Left ventricle myocardium inferior (tissue), 1 donor: Measurements from ENCODE around the gene PFKP. TPM values are rescaled to one million over a fixed set of nuclear protein-coding genes. Genes with fewer than 3 reads are reported as not detected.

ENCODE experiments used
- DNase-seq: peaks from one replicate; pipeline ENCODE4 v3.0.0-alpha.2; 2020
- H3K27ac ChIP-seq: fragments of 200-600 bp; replicated peaks from 2 replicates; pipeline ENCODE4 v1.8.0; 2021
- H3K27me3 ChIP-seq: fragments of 200-600 bp; 2 replicates; pipeline ENCODE4 v1.8.0; 2021; ENCODE audit warnings: low read depth
- H3K36me3 ChIP-seq: fragments of 200-600 bp; 2 replicates; pipeline ENCODE4 v1.8.0; 2021
- H3K4me1 ChIP-seq: fragments of 200-600 bp; 2 replicates; pipeline ENCODE4 v1.8.0; 2021
- H3K4me3 ChIP-seq: fragments of 200-600 bp; 2 replicates; pipeline ENCODE4 v1.8.0; 2021; ENCODE audit warnings: mild to moderate bottlenecking, moderate library complexity
- H3K9me3 ChIP-seq: fragments of 200-600 bp; replicated peaks from 2 replicates; pipeline ENCODE4 v1.8.0; 2021
- CTCF ChIP-seq: fragments of 200-600 bp; IDR thresholded peaks from 2 replicates; pipeline ENCODE4 v1.8.0; 2021; ENCODE audit warnings: antibody characterized with exemption, mild to moderate bottlenecking, borderline replicate concordance
- intact Hi-C: fragments of 100-400 bp; cut with micrococcal nuclease; formaldehyde crosslinking; loops from one replicate; pipeline ENCODE4 v1.11.0; 2022
- total RNA-seq: library from RNA; stranded (reverse); fragmentation: NEBNext Ultra II Directional; extraction: Animal tissue kit (Norgen Biotek cat#: 25700); gene quantifications from one replicate; pipeline ENCODE4 v1.2.1, GENCODE V29; 2021
- donor health status: DM: no; HTN: yes; CAD: no; lungs with severe emphysema.

The PFKP gene
- total RNA-seq, 1 donor from 2014 or later = 206 TPM

GRCh38 chr10:3172446-3173170, 105.3 kb downstream of the PFKP start, which contains the start of gene PITRM1:
TSS of gene PITRM1 (minus strand) at chr10:3172782. CDS start at chr10:3172772, 10 bp downstream.
- Histone ChIP-seq H3K4me1 (peaks cover 23% of the 10 kb centered on the region), H3K27me3 (no peaks in the 10 kb centered on the region), H3K4me3 (peak within 1 kb of the TSS; percentile 82), H3K36me3 (peaks cover 25% of the 10 kb centered on the region), H3K27ac (peak within 1 kb of the TSS; percentile 89), H3K9me3 (no peaks in the 10 kb centered on the region)
- TF ChIP-seq CTCF = no peak
- peak; percentile 99 for DNase-seq
- intact Hi-C loops = no loop called here

- intact Hi-C loops = no loop called here
- H3K4me1 ChIP-seq = peaks cover 23% of the 10 kb centered on the region
- peak overlapping the region; percentile 33 for H3K27ac ChIP-seq
- peak; percentile 70 for DNase-seq
- no peaks in the 10 kb centered on the region for H3K27me3 ChIP-seq
- H3K36me3 ChIP-seq = peaks cover 18% of the 10 kb centered on the region
- peak overlapping the region; percentile 82 for H3K4me3 ChIP-seq
- H3K9me3 ChIP-seq = no peaks in the 10 kb centered on the region
- no peak for TF ChIP-seq CTCF
These were observed 106.0 kb downstream of the PFKP start for GRCh38 chr10:3173171-3173878.

GRCh38 chr10:3178042-3178441, 110.7 kb downstream of the PFKP start:
- Histone ChIP-seq H3K27ac (no peak overlapping the region), H3K36me3 (no peaks in the 10 kb centered on the region), H3K9me3 (no peaks in the 10 kb centered on the region), H3K4me3 (no peak overlapping the region), H3K27me3 (peaks cover 9% of the 10 kb centered on the region), H3K4me1 (peaks cover 7% of the 10 kb centered on the region)
- no peak for TF ChIP-seq CTCF
- no peak for DNase-seq
- intact Hi-C loops = no loop called here

- no peak overlapping the region for H3K4me3 ChIP-seq
- H3K27ac ChIP-seq = no peak overlapping the region
- H3K36me3 ChIP-seq = no peaks in the 10 kb centered on the region
- no peak for TF ChIP-seq CTCF
- H3K4me1 ChIP-seq = no peaks in the 10 kb centered on the region
- no peak for DNase-seq
- peaks cover 9% of the 10 kb centered on the region for H3K27me3 ChIP-seq
- intact Hi-C loops = no loop called here
- H3K9me3 ChIP-seq = no peaks in the 10 kb centered on the region
These were observed 111.8 kb downstream of the PFKP start for GRCh38 chr10:3179174-3179573.

GRCh38 chr10:3180355-3181025, 113.1 kb downstream of the PFKP start:
- H3K4me1 ChIP-seq = no peaks in the 10 kb centered on the region
- no peak for DNase-seq
- no peaks in the 10 kb centered on the region for H3K9me3 ChIP-seq
- H3K27ac ChIP-seq = no peak overlapping the region
- H3K4me3 ChIP-seq = no peak overlapping the region
- no peak for TF ChIP-seq CTCF
- no peaks in the 10 kb centered on the region for H3K36me3 ChIP-seq
- H3K27me3 ChIP-seq = peaks cover 9% of the 10 kb centered on the region
- intact Hi-C loops = no loop called here
